CD4-positive, alpha-beta T cell treated with Interleukin-15 for 4 hours (primary cell): ENCODE measurements around the gene ARHGAP10.
A peak's percentile ranks its signal among the peaks of the same experiment; 100 is the strongest.

ENCODE experiments used
- DNase-seq: peaks from one replicate; pipeline ENCODE4 v3.0.0-alpha.2; 2020; ENCODE audit warnings: low spot score

The ARHGAP10 gene

DNA sequence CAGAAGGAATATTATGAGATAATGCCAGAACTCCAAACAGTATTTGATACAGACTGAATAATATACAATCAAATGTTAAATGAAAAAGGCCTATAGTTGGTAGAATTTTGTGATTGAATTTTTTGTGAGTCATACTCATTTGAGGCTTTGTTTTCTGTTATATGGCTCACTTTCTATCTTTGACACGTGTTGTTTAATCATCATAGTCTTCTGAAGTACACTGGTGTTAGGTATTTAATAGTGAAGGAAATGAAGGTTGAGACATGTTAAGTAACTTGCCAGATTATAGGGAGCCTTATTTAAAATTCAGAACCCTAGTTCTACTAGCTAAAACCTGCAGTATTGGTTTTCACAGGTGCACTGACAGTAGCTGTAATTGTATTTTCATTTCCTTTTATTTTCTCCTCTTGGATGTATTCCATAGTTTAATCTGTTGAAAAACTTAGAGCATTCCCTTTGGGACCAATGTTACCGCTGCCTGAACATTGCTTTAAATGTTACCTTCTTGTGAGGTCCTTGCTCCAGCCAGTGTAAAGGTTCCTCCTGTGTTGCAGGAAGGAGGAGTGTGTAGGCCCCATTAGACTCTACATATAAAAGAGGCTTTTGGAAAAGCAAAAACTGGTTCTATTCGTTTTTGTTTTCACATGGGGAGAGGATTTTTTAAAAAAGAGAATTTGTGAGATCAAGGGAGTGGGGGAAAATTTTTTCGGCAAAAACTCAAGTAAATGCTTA lies 224.1 kb downstream of the ARHGAP10 start:
- DNase-seq, result no peak

DNA sequence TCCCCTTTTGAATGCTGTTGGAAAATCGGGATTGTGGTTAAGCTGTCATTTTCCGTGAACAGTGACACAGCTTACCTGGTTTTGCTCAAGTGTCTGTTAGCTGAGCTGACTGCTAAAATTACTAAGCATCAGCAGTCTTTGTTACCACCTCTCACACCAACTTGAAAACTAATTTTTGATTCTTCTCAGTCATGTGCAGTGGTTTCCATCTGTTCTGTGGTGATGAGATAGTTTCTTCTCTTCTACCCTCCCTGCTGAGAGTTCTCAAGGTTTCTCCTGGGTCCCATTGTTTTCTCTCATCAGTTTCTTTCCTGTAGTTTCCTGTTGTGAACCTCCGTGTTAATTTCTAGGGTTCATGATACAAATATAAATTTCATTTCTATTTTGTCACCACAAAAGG lies 225.6 kb downstream of the ARHGAP10 start:
- no peak for DNase-seq

DNA sequence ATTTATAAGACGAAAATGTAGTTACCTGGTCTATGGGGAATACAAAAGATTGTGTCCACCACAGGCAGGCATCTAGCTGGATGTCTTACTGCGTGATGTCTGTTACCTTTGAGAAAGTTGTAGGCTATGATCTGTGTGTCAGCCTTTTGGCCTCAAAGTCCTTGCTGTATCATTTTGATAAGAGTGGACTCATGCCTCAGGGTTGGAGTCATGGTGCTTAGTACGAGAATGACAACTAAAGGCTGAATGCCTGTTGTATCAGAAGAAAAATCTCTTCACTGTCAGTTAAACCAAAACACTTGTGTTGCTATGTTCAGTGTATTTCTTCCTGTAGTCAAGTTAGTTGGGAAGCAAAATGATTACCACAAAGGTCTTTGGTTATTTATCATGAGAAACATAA lies 226.2 kb downstream of the ARHGAP10 start:
- DNase-seq, result no peak

DNA sequence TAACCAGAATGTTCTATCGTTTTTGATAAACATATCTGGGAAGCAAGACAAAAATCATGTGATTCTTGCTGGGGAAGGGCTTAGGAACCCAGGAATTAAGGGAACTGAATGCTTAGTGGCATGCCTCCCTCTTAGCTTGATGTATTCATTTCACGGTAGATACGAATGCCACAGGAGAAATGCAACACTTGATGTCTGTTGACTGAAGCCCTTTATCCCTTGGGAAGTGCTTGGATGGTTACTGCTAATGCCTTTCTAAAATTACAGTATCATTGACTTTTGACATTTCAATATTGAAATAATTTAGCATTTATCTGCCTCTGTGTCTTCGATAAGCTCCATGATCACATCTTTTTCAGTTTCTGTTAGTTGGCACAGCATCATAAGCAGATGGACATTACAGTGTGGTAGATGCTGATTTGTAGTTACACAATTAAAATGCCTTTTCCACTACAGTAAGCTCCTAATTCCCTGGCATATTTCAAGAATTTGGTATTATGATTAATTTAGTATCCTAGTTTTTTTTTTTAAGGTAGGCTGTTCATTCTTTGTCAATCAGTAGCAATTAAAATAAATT lies 226.7 kb downstream of the ARHGAP10 start:
- no peak for DNase-seq

DNA sequence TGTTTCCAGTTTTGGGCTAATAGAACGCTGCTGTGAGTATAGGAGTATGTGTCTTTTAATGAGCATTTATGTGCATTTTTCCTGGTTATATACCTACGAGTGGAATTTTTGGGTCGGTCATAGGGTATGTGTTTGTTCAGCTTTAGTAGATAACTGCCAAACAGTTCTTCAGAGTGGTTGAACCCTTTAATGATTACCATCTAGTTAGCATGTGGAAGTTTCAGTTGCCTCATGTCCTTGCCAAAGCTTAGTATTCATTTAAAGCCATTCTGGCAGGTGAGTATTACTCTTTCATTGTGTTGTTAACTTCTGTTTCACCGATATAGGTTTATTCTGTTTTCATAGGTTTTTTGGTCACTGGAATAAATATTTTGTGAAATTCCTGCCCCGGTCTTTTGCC lies 229.1 kb downstream of the ARHGAP10 start:
- DNase-seq, result no peak

DNA sequence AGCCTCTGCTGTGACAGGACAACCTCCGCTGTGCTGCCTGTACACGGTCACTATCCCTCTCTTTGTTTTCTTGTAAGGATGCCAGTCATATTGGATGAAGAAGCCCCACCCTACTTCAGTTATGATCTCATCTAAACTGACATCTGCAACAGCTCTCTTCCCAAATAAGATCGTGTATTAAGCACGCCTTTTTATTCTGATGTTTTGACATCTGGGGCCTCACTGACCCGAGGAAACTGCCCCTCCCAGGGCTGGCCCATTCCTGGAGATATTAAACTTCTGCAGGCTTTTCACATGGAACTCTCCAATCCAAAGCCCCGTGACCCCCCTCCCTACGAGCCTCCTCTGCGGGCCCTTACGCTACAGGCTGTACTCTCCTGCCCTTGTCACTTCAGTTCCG lies 232.0 kb downstream of the ARHGAP10 start:
- no peak for DNase-seq

DNA sequence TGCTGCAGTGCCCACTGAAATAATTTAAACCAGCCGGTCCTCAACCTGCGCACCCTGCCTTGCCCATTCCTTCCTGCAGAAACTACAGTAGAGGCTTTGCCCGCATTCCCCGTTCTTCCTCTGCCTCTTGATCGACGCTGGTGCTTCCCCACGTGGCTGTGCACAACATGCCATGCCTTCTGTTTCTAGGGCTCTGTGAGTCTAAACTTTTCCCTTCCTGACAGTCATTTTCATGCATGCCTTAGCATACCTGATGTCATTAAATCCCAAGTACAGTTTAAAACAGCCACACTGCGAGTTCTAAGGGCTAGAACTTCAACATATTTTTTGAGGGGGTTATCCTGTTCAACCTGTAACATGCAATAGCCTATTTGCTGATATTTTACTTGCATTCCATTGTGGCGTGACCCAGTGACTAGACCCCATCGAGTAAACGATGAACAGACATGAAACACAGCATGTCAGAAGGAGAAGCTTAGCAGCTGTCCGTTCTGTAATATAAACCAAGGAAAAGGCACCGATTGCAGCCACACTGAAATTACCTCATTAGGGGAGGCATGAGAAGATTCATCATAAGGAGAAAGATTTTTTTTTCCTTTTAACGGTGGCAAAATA lies 232.5 kb downstream of the ARHGAP10 start:
- DNase-seq, result no peak

DNA sequence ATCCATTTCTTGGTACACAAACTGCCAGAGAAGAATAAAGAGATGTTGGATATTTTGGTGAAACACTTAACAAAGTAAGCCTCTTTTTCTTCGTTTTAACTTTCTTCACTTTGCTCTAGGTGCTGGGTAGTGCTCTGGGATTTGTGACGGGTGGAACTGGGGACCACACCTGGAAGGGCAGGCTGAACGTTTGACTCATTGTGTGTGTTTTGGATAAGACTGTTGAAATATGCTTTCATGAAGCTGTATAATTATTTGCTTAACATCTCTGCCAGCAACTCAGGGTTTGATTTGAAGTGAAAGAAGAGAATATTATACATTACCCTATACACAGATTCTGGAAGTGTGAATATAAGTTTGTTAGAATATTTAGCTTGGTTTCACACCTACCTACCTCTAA lies 233.2 kb downstream of the ARHGAP10 start:
- DNase-seq, result no peak

DNA sequence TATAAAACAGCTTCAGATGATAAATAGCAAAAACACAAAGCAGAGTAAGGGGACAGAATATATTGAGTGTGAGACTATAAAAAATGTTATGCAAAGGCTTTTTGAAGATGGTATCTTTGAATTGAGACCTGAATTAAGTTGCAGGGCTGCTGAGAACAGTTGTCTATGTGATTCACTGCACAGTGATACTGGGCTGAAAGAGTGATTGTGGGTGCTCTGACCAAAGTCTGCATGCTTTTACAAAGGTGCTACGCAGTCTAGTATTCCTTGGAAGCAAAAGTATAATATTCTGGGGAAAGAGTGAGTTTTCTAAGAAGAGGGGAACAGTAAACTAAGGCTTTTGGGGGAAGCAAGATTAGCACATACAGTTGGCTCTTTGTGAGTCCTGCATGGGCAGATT lies 234.0 kb downstream of the ARHGAP10 start:
- DNase-seq, result no peak

DNA sequence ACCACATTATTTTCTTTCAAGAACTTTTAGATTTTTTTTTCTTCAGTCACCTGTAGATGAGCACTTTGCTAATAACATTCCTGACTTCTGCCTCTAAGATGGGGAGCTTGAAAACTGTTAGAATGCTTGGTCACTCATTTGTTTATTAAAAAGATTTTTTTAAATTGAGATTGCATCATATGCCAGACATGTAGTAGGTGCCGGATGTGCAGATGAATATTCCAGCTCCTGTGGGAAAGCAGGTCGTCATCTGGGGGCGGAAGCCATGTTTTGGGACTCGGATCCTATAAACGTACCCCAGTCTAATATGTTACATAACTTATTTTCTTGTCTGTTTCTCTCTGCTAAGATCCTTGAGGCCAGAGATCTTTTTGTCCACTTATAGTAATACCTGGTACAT lies 236.8 kb downstream of the ARHGAP10 start:
- no peak for DNase-seq

DNA sequence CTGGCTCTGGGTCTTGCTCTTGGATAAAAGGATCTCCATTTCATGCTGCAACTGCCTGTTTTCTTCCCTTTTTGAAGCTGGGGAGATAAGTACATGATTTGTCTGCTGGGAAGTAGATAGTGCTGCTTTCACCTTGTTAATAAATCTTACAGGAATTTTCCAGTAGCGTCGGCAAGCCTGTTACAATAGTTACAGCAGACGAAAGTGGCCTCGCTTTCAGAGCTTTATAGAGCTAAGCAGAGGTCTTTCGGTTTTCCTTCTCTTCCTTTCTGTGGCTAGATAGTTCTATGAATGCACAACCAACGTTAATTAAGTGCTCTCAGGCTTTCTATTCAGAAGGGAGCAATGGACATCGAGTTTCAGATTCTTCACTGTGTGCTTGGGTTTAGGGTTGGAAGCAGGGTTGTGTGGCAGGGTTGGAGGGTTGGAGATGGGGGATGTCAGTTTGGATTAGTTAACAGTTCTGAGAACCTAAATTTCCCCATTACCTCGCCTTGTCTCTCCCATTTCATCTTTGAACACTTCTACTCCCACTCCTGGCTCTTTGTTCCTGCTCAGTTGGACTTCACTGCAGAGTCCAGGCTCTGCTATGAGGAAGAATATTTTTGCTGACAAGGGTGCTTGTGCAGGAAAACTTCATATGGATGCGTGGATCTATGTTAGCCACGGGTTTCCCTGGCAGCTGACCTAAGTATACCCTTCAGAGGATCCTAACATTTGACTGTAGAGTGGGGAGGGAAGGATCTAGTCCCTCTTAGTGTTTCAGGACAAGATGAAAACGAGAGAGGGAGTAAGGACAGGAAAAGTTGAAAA lies 237.9 kb downstream of the ARHGAP10 start:
- no peak for DNase-seq

DNA sequence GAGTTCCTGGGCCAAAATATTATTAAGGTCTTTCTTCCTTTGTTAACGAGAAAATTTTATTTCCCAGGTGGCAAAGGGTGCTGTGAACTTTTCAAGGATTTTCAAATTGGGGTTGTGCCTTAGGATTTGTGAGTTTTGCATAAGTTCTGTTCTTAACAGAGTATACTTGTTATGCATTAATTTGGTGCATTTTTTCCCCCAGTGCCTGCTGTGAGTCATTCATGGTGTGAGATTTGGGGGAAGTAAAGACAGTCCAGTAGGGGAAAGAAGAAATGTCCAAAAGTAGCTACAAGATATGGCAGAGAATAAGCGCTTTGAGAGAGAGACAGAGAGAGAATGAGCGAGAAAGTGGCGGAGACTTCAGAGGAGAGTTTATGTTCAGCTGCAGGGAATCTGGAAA lies 239.2 kb downstream of the ARHGAP10 start:
- DNase-seq, result no peak

DNA sequence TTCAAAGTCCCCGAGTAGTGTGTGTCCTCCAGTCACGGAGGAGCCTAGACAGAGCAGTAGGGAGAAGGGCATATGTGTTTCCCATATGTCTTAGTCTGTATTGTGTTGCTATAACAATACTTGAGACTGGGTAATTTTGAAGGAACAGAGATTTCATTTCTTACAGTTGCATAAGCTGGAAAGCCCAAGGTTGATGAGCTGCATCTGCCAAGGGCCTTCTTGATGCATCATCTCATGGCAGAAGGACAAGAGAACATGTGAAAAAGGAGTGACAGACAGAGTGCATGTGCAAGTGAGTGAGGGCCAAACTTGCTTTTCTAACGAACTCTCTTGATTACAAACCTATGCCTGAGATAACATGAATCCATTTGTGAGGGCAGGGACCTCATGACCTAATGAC lies 243.4 kb downstream of the ARHGAP10 start:
- DNase-seq, result no peak

DNA sequence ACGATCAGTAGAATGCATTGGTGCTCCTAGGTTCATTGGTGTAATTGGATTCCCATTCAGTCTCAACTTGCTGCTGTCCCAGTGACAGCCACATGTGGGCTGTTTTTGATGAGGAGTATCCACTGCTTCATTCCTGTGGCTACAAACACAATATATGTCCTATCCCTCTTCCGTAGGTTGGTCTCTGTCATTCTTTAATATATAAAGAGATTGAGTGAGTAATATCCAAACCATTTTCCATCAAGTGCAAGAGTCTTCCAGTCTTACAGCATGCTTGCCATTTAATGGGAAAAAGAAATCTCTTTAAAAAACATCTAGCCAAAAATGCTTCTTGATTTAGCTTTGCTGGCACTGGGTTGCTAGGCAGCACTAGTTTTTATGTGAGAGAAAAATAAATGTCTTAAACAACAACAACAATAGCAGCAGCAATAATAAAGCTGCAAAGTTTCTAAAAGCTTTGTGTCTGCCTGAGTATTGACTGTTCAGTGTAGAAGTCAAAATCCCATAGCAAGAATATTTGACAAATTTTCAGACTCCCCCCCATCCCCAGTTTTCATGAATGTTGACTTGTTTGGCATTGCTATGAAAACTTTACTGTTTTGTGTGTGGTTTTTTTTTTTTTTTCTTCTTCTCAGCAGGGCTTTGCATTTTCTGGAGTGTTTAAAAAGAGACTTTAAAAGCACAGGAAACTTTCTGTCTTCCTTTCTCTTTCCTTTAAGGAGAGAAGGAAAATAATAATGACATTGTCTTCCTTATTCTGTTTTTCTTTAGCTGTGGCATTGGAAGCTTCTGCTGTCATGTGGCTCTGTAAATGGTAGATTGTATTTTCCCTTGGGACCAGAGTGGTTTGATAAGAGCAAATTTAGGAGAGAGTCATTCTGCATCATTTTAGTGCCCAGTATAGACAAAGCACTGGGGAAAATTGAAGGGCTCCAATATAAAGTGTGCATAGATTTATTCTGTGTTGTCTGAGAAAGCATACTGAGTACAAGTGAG lies 244.3 kb downstream of the ARHGAP10 start:
- no peak for DNase-seq

DNA sequence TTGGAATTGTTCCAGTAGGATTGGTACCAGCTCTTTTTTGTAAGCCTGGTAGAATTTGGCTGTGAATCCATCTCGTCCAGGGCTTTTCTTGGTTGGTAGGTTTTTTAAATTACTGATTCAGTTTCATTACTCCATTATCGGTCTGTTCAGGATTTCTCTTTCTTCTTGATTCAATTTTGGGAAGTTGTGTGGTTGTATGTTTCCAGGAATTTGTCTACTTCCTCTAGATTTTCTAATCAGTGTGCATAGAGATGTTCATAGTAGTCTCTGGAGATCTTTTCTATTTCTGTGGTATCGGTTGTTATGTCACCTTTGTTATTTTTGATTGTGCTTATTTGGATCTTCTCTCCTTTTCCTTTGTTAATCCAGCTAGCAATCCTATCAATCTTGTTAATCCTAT lies 248.7 kb downstream of the ARHGAP10 start:
- DNase-seq, result no peak

DNA sequence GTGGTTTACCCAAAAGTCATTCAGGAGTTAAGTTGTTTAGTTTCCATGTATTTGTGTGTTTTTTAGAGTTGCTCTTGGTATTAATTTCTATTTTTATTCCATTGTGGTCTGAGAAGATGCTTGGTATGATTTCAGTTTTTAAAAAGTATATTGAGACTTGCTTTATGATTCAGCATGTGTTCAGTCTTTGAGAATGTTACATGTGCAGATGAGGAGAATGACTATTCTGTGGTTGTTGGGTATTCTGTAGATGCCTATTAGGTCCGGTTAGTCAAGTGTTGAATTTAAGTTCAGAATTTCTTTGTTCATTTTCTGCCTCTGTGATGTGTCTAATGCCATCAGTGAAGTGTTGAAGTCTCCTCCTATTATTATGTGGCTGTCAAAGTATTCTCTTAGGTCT lies 249.4 kb downstream of the ARHGAP10 start:
- no peak for DNase-seq

DNA sequence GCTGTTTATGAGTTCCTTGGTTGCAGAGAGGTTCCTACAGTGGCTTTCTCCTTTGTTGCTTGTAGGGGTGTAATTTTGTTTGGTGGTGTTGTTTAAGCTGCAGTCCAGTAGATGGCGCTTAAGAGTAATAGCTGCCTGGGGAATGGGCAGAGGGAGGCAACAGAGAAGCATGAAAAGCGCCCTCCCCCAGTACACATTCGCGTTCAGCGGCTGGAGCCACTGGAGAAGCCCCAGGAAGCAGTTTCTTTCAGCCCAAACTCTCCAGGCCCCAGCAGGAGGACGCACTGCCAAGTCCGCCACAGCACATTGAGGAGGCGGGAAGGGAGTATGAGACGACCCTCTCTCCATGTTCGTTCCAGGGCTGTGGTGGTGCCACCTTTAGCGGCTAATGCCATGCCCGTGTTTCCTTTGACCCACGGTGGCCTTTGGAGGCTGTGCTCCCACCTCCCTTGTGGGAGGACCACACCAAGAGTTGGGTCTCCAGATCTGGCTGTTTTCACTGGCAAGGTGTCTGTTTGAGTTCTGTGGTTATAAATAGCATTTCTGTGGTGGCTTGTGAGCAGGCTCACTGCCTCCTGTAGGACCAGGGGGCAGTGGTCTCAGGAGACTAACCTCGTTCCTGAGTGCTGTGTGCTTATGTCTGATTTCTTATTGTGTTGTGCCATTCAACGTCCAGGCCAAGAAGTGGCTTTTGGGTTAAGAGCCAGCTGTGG lies 252.3 kb downstream of the ARHGAP10 start:
- peak; percentile 32 for DNase-seq

DNA sequence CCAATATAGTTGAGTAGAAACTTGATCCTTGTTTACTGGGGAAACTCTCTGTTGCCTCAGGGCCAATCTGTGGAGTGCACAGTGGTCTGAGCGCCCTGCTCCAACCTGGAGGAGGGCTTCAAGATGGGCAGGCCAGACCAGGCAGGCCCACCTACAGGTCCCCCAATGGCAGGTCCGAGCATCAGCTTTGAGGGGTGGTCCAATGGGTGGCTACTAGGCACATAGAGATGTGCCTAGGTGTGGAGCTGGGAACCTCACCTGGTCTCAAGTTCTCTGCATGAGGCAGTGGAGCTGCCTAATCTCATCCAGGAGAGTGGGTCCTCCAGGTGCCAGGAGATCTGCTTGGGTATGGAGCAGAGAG lies 252.9 kb downstream of the ARHGAP10 start:
- DNase-seq, result no peak

DNA sequence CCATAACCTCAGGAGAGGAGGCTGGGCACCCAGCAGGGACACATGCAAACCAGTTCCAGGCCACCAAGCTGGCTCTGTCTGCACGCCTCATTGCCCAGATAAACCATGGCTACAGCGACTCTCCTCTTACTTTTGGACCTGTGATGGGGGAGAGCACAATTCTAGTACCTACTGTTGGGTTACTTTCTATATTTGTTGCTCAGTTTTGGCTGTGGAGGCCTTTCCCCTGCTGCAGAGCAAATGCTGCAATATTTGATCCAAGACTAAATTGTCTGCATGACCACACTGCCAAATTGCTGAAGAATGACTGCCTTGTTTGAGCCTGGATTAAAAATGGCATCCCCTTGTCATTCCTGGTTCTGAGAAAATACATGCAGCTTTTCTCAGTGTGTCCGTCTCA lies 253.5 kb downstream of the ARHGAP10 start:
- DNase-seq, result no peak

DNA sequence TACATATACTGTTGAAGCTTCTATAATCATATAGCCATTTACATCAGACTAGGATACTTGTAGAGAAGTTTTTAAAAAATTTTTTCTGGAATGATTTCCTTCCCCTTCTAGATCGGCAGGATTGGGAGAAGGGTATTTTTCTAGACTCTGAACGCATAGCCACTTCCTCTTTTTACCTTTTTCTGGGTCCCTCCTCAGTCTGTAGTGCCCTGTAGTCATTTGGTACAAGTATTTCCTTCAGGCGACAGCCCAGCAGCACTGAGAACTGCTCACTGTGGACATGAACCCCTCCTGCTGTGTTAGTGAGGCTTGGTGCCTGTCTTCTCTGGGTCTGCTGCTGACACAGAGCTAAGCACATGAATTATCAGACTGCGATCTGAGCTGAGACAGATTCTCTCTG lies 255.4 kb downstream of the ARHGAP10 start:
- no peak for DNase-seq
